Effector memory CD4-positive, alpha-beta T cell (primary cell): ENCODE data around the gene ACOX1.

Experiments used
- DNase-seq, 3 donors: peaks; one replicate each; pipeline ENCODE4 v3.0.0-alpha.2; 2020
- H3K27ac ChIP-seq: 2 replicates; pipeline ENCODE4 v1.7.0; 2013; ENCODE audit warnings: mild to moderate bottlenecking, low read length, moderate library complexity; ENCODE audit not compliant: insufficient read depth, poor library complexity, severe bottlenecking
- H3K27me3 ChIP-seq: replicated peaks from 2 replicates; pipeline ENCODE4 v1.7.0; 2013; ENCODE audit warnings: mild to moderate bottlenecking, low read length; ENCODE audit not compliant: insufficient read depth, control insufficient read depth, poor library complexity, severe bottlenecking
- H3K36me3 ChIP-seq: 2 replicates; pipeline ENCODE4 v1.7.0; 2013; ENCODE audit warnings: mild to moderate bottlenecking, low read length, moderate library complexity; ENCODE audit not compliant: control insufficient read depth, insufficient read depth
- H3K4me1 ChIP-seq: 2 replicates; pipeline ENCODE4 v1.7.0; 2013; ENCODE audit warnings: low read length, mild to moderate bottlenecking; ENCODE audit not compliant: control insufficient read depth, insufficient read depth, poor library complexity, severe bottlenecking
- H3K4me3 ChIP-seq: 2 replicates; pipeline ENCODE4 v1.7.0; 2013; ENCODE audit warnings: low read length, low read depth, mild to moderate bottlenecking; ENCODE audit not compliant: insufficient read depth, poor library complexity, severe bottlenecking
- H3K9me3 ChIP-seq: 2 replicates; pipeline ENCODE4 v1.7.0; 2013; ENCODE audit warnings: mild to moderate bottlenecking, low read length, moderate library complexity; ENCODE audit not compliant: control insufficient read depth

ACOX1 gene

GRCh38 chr17:75892556-75893224 is 86.3 kb downstream of the ACOX1 start:
- H3K36me3 ChIP-seq = peaks cover 21% of the 10 kb centered on the region
- peaks cover 17% of the 10 kb centered on the region for H3K4me1 ChIP-seq
- H3K9me3 ChIP-seq = no peaks in the 10 kb centered on the region
- no peak overlapping the region for H3K4me3 ChIP-seq
- H3K27ac ChIP-seq = no peak overlapping the region
- no peak for DNase-seq
- H3K27me3 ChIP-seq = no peaks in the 10 kb centered on the region

GRCh38 chr17:75891605-75892555 is 87.1 kb downstream of the ACOX1 start:
- peaks cover 21% of the 10 kb centered on the region for H3K36me3 ChIP-seq
- H3K27ac ChIP-seq = no peak overlapping the region
- no peak overlapping the region for H3K4me3 ChIP-seq
- DNase-seq = no peak
- H3K9me3 ChIP-seq = no peaks in the 10 kb centered on the region
- H3K27me3 ChIP-seq = no peaks in the 10 kb centered on the region
- H3K4me1 ChIP-seq = peaks cover 17% of the 10 kb centered on the region
